Adrenal gland (tissue), 12 donors: ENCODE results near the gene RASA4. TPM values are rescaled to one million over a fixed set of nuclear protein-coding genes. Genes with fewer than 3 reads are reported as not detected.
"Not testable (repeated sequence)": the region's sequence is repeated elsewhere in the genome, so short reads cannot be mapped to it uniquely, and the experiment has no call there.

Experiments used
- DNase-seq, 7 donors: peaks; one replicate each; pipeline ENCODE4 v3.0.0-alpha.2; 2019 to 2020
- H3K27ac ChIP-seq, 5 donors: fragments of 200-600 bp; sonication (generic) in 4 of 5; 1 replicate in 3 of 5; 2 replicates in 2 of 5; pipeline versions ENCODE4 v1.5.1 to v1.8.0; 2016 to 2020; ENCODE audit warnings: mild to moderate bottlenecking in 1 of 5
- H3K27me3 ChIP-seq: fragments of 200-600 bp; 2 replicates; pipeline ENCODE4 v1.8.0; 2021
- H3K36me3 ChIP-seq, 2 donors: fragments of 200-600 bp; replicated peaks in 1 of 2; 1 replicate in 1 of 2; 2 replicates in 1 of 2; pipeline versions ENCODE4 v1.5.1 to v1.8.0; 2018 to 2022
- H3K4me1 ChIP-seq, 2 donors: fragments of 200-600 bp; replicated peaks in 1 of 2; 1 replicate in 1 of 2; 2 replicates in 1 of 2; pipeline versions ENCODE4 v1.5.1 to v1.8.0; 2018 to 2021
- H3K4me3 ChIP-seq, 4 donors: fragments of 200-600 bp; sonication (generic) in 3 of 4; one replicate each; pipeline ENCODE4 v1.5.1; 2016 to 2018
- H3K9me3 ChIP-seq, 3 donors: fragments of 200-600 bp; sonication (generic) in 1 of 3; replicated peaks in 1 of 3; 1 replicate in 2 of 3; 2 replicates in 1 of 3; pipeline versions ENCODE4 v1.5.1 to v1.8.0; 2016 to 2021
- CTCF ChIP-seq, 6 experiments: fragments of 450-650 bp in 4 of 6; fragments of 200-600 bp in 2 of 6; sonication (generic) in 1 of 6; IDR thresholded peaks; 1 replicate in 5 of 6; 2 replicates in 1 of 6; pipeline versions ENCODE4 v1.5.1 to v1.8.0; 2016 to 2021; ENCODE audit warnings: antibody characterized with exemption in 6 of 6, mild to moderate bottlenecking in 2 of 6, moderate library complexity in 1 of 6
- POLR2A ChIP-seq, 2 donors: fragments of 450-650 bp; IDR thresholded peaks; one replicate each; pipeline ENCODE4 v1.6.1; 2017; ENCODE audit warnings: antibody characterized with exemption in 2 of 2, mild to moderate bottlenecking in 2 of 2, moderate library complexity in 1 of 2
- WGBS, 4 donors: extraction: QIAGEN DNeasy Blood & Tissue Kit in 2 of 4; methylation state at CpG; one replicate each; pipeline versions ENCODE4 v1.1.5 to v1.1.7; 2013 to 2017; 5-methylcytosine and 5-hydroxymethylcytosine counted together
- intact Hi-C, 2 donors: fragments of 100-400 bp; cut with DNase I; formaldehyde crosslinking; loops; one replicate each; pipeline versions ENCODE4 v1.14.1 to v1.15.0; 2022 to 2023
- polyA plus RNA-seq, 3 donors: library from polyadenylated mRNA; stranded (reverse); fragments of 200-250 nt in 2 of 3; fragments of 350-450 nt in 1 of 3; fragmentation: Illumina TruSeq in 1 of 3; extraction: RNeasy Lipid Tissue Mini Kit (QIAGEN cat#74804) in 1 of 3; gene quantifications; one replicate each; pipeline ENCODE4 v1.2.3, GENCODE V29; 2013 to 2014
- total RNA-seq, 9 donors: library from RNA; depleted of rRNA in 4 of 9; stranded (reverse); fragments of >200 nt in 4 of 9; fragments of 120-200 nt in 1 of 9; fragmentation: NEBNext Ultra II Directional in 1 of 9; extraction: Animal tissue kit (Norgen Biotek cat#: 25700) in 1 of 9; gene quantifications; one replicate each; pipeline versions ENCODE4 v1.1.0 to v1.2.4, GENCODE V29; 2013 to 2023
- donor health status: healthy with polysubstance abuse.
- donor health status: Bipolar disorder and iron deficiency.
- donor health status: DM: yes; HTN: yes; CAD: no.
- donor health status: DM: no; HTN: no; CAD: no.
- donor health status: DM: no; HTN: no; CAD: no.
- donor health status: DM: yes; HTN: yes; CAD: no.

RASA4 gene
- total and polyA plus RNA-seq, 12 donors, result 8.3 to 197 (median 57.1) TPM

- H3K4me1 ChIP-seq, intact Hi-C loops, H3K27me3 ChIP-seq, H3K9me3 ChIP-seq, H3K27ac ChIP-seq, H3K36me3 ChIP-seq, H3K4me3 ChIP-seq: not testable (repeated sequence)
- DNase-seq, result peak in 1 of 7 donors; percentile 13
- WGBS, 4 donors, result 71 to 89% (median 81%) methylated on average over 1 to 5 of the region's 5 CpGs
Observed at GRCh38 chr7:102578486-102578885, 38.1 kb downstream of the RASA4 start.

GRCh38 chr7:102577315-102578240 lies 39.0 kb downstream of the RASA4 start:
- H3K4me3 ChIP-seq, H3K36me3 ChIP-seq, H3K4me1 ChIP-seq, H3K27me3 ChIP-seq, intact Hi-C loops, H3K9me3 ChIP-seq, H3K27ac ChIP-seq: not testable (repeated sequence)
- DNase-seq, result peak in 1 of 7 donors; percentile 34
- WGBS, 4 donors, result 79 to 92% (median 83%) methylated on average over 2 to 6 of the region's 7 CpGs

- H3K4me1 ChIP-seq, H3K4me3 ChIP-seq, H3K27ac ChIP-seq, intact Hi-C loops, H3K36me3 ChIP-seq, H3K27me3 ChIP-seq, H3K9me3 ChIP-seq, DNase-seq: not testable (repeated sequence)
- WGBS, 4 donors, result no CpG with 5 or more reads among the region's 3 CpGs
Observed at GRCh38 chr7:102576363-102576762, 40.2 kb downstream of the RASA4 start.

- H3K4me3 ChIP-seq, H3K36me3 ChIP-seq, intact Hi-C loops, H3K9me3 ChIP-seq, H3K27me3 ChIP-seq, H3K4me1 ChIP-seq, H3K27ac ChIP-seq, DNase-seq: not testable (repeated sequence)
- no CpG with 5 or more reads among the region's 6 CpGs for WGBS, 4 donors
Observed at GRCh38 chr7:102574607-102575006, 41.9 kb downstream of the RASA4 start.

- 0 to 1% (median 0%) methylated on average over 27 to 52 of the region's 64 CpGs; no CpG with 5 or more reads in 1 of the 4 donors for WGBS, 4 donors
- H3K27ac ChIP-seq, result peak within 1 kb of the TSS in 4 of 5 donors; percentile 48 to 81 (median 74)
Observed at GRCh38 chr7:102572261-102573239, 44.0 kb downstream of the RASA4 start, which contains the start of gene POLR2J3. Gene POLR2J3 (minus strand): TSS chr7:102572583. CDS start chr7:102572521, 62 bp downstream.

GRCh38 chr7:102568620-102569019 lies 47.9 kb downstream of the RASA4 start:
- WGBS, 4 donors, result 96 to 97% methylated on average over 3 of the region's 11 CpGs; no CpG with 5 or more reads in 2 of the 4 donors
- H3K27ac ChIP-seq, H3K27me3 ChIP-seq, H3K4me3 ChIP-seq, H3K36me3 ChIP-seq, H3K9me3 ChIP-seq, intact Hi-C loops, DNase-seq, H3K4me1 ChIP-seq: not testable (repeated sequence)

More at GRCh38 chr7:102572261-102573239, 44.0 kb downstream of the RASA4 start, which contains the start of gene POLR2J3:
- peak within 1 kb of the TSS; percentile 89 to 99 (median 94) for H3K4me3 ChIP-seq
- H3K36me3 ChIP-seq, intact Hi-C loops, H3K9me3 ChIP-seq, H3K27me3 ChIP-seq, H3K4me1 ChIP-seq: not testable (repeated sequence)
- TF ChIP-seq CTCF (IDR thresholded peaks at IDR 0.05) (peak; percentile 13 to 67 (median 46)), POLR2A (IDR thresholded peaks at IDR 0.05) (peak in 1 of 2 donors; percentile 28)
- peak; percentile 95 to 100 (median 95) for DNase-seq

- H3K27ac ChIP-seq, H3K9me3 ChIP-seq, H3K36me3 ChIP-seq, H3K4me1 ChIP-seq, H3K27me3 ChIP-seq, intact Hi-C loops, DNase-seq, H3K4me3 ChIP-seq: not testable (repeated sequence)
- no CpG with 5 or more reads among the region's 6 CpGs for WGBS, 4 donors
Observed at GRCh38 chr7:102550808-102551422, 65.6 kb downstream of the RASA4 start, which contains the start of gene SPDYE2. Gene SPDYE2 (plus strand): TSS chr7:102551226. CDS start chr7:102553256, 2,030 bp downstream.

GRCh38 chr7:102546353-102546752 lies 70.2 kb downstream of the RASA4 start:
- WGBS, 4 donors, result 50 to 100% (median 100%) methylated on average over 1 of the region's 6 CpGs; no CpG with 5 or more reads in 1 of the 4 donors
- H3K4me1 ChIP-seq, H3K9me3 ChIP-seq, H3K27ac ChIP-seq, DNase-seq, H3K4me3 ChIP-seq, H3K27me3 ChIP-seq, intact Hi-C loops, H3K36me3 ChIP-seq: not testable (repeated sequence)

- H3K36me3 ChIP-seq, intact Hi-C loops, H3K4me3 ChIP-seq, H3K27ac ChIP-seq, H3K27me3 ChIP-seq, H3K9me3 ChIP-seq, H3K4me1 ChIP-seq: not testable (repeated sequence)
- WGBS, 4 donors, result 94 to 97% methylated on average over 7 of the region's 12 CpGs; no CpG with 5 or more reads in 2 of the 4 donors
- DNase-seq, result peak in 1 of 7 donors; percentile 2
Observed at GRCh38 chr7:102545288-102545687, 71.3 kb downstream of the RASA4 start.
